Trophoblast cell (in vitro differentiated cells and primary cell): ENCODE results near the gene DIRAS1.
A peak's percentile ranks its signal among the peaks of the same experiment; 100 is the strongest.

Source experiments
- DNase-seq, 2 donors: peaks; one replicate each; pipeline ENCODE4 v3.0.0-alpha.2; 2016
- H2AFZ ChIP-seq: 2 replicates; pipeline ENCODE4 v1.6.1; 2013; ENCODE audit warnings: low read length, moderate library complexity, mild to moderate bottlenecking; ENCODE audit not compliant: insufficient read depth, poor library complexity
- H2AK5ac ChIP-seq: 2 replicates; pipeline ENCODE4 v1.6.1; 2013; ENCODE audit warnings: mild to moderate bottlenecking, low read length
- H2BK120ac ChIP-seq: 2 replicates; pipeline ENCODE4 v1.6.1; 2013; ENCODE audit warnings: low read length, mild to moderate bottlenecking, moderate library complexity; ENCODE audit not compliant: insufficient read depth, poor library complexity
- H2BK12ac ChIP-seq: 2 replicates; pipeline ENCODE4 v1.6.1; 2013; ENCODE audit warnings: mild to moderate bottlenecking, low read length, moderate library complexity
- H2BK5ac ChIP-seq: 2 replicates; pipeline ENCODE4 v1.6.1; 2013; ENCODE audit warnings: low read length, low read depth, moderate library complexity, mild to moderate bottlenecking; ENCODE audit not compliant: poor library complexity
- H3K14ac ChIP-seq: 2 replicates; pipeline ENCODE4 v1.6.1; 2013; ENCODE audit warnings: mild to moderate bottlenecking, low read length
- H3K18ac ChIP-seq: 2 replicates; pipeline ENCODE4 v1.6.1; 2013; ENCODE audit warnings: mild to moderate bottlenecking, low read length
- H3K23ac ChIP-seq: 2 replicates; pipeline ENCODE4 v1.6.1; 2013; ENCODE audit warnings: low read length
- H3K27ac ChIP-seq: 2 replicates; pipeline ENCODE4 v1.5.1; 2013; ENCODE audit warnings: low read depth, mild to moderate bottlenecking, inconsistent platforms, low read length, moderate library complexity
- H3K27me3 ChIP-seq: 2 replicates; pipeline ENCODE4 v1.6.1; 2013; ENCODE audit warnings: inconsistent platforms, mild to moderate bottlenecking, low read length, moderate library complexity; ENCODE audit not compliant: insufficient read depth
- H3K36me3 ChIP-seq, 2 experiments: 1 replicate in 1 of 2; 2 replicates in 1 of 2; pipeline ENCODE4 v1.6.1; 2013; ENCODE audit warnings: low read length in 2 of 2, mild to moderate bottlenecking in 2 of 2, moderate library complexity in 1 of 2; ENCODE audit not compliant: insufficient read depth in 2 of 2, control insufficient read depth in 1 of 2
- H3K4ac ChIP-seq: 2 replicates; pipeline ENCODE4 v1.6.1; 2013; ENCODE audit warnings: low read depth, mild to moderate bottlenecking, low read length, moderate library complexity
- H3K4me1 ChIP-seq, 2 experiments: 1 replicate in 1 of 2; 2 replicates in 1 of 2; pipeline ENCODE4 v1.6.1; 2013; ENCODE audit warnings: low read length in 2 of 2, mild to moderate bottlenecking in 2 of 2, moderate library complexity in 1 of 2; ENCODE audit not compliant: insufficient read depth in 2 of 2, control insufficient read depth in 1 of 2
- H3K4me2 ChIP-seq: 2 replicates; pipeline ENCODE4 v1.6.1; 2013; ENCODE audit warnings: inconsistent platforms, mild to moderate bottlenecking, low read length, moderate library complexity
- H3K4me3 ChIP-seq: 2 replicates; pipeline ENCODE4 v1.5.1; 2013; ENCODE audit warnings: mild to moderate bottlenecking, low read depth, low read length, inconsistent platforms
- H3K79me1 ChIP-seq: one replicate; pipeline ENCODE4 v1.6.1; 2013; ENCODE audit warnings: low read length
- H3K79me2 ChIP-seq: 2 replicates; pipeline ENCODE4 v1.6.1; 2013; ENCODE audit warnings: low read length, mild to moderate bottlenecking; ENCODE audit not compliant: control insufficient read depth, insufficient read depth, poor library complexity
- H3K9ac ChIP-seq: 2 replicates; pipeline ENCODE4 v1.6.1; 2013; ENCODE audit warnings: mild to moderate bottlenecking, low read length
- H3K9me3 ChIP-seq: 2 replicates; pipeline ENCODE4 v1.6.1; 2013; ENCODE audit warnings: low read depth, mild to moderate bottlenecking, control low read depth, inconsistent platforms, low read length; ENCODE audit not compliant: insufficient read depth
- H4K12ac ChIP-seq: 2 replicates; pipeline ENCODE4 v1.6.1; 2013; ENCODE audit warnings: low read depth, mild to moderate bottlenecking, low read length, moderate library complexity
- H4K8ac ChIP-seq: 2 replicates; pipeline ENCODE4 v1.6.1; 2013; ENCODE audit warnings: low read depth, mild to moderate bottlenecking, low read length, moderate library complexity
- H4K91ac ChIP-seq: one replicate; pipeline ENCODE4 v1.6.1; 2013; ENCODE audit warnings: low read depth, mild to moderate bottlenecking, low read length, moderate library complexity
- WGBS: extraction: QIAGEN DNeasy Blood & Tissue Kit; methylation state at CpG from one replicate; pipeline ENCODE4 v1.1.7; 2013; ENCODE audit warnings: missing lambda C conversion rate; ENCODE audit not compliant: insufficient read length, insufficient coverage; ENCODE audit errors: extremely low coverage; 5-methylcytosine and 5-hydroxymethylcytosine counted together

Gene DIRAS1

DNA sequence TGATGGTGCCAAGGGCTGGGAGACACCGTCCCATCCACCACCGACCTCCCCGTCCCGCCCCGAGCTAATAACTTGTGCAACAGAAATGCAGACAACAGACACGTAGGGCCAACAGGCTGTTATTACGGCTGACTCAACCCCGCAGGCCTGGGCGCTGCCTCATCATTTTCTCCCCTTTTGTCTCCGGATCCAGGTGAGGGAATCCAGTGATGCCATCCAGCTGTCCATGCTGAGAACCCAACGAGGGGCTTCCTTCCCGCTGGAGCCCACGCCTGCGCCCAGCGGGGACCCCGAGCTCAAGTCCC is 6.4 kb upstream of the DIRAS1 start:
- Histone ChIP-seq H3K79me1 (no peaks in the 10 kb centered on the region), H4K8ac (no peak overlapping the region), H3K9me3 (peaks cover 2% of the 10 kb centered on the region), H3K14ac (no peak overlapping the region), H3K9ac (no peak overlapping the region), H3K27ac (no peak overlapping the region), H4K12ac (no peak overlapping the region), H2BK12ac (no peak overlapping the region), H3K4me2 (no peak overlapping the region), H3K4ac (no peak overlapping the region), H3K23ac (no peak overlapping the region), H2BK120ac (no peak overlapping the region), H3K18ac (no peak overlapping the region), H2BK5ac (no peak overlapping the region), H4K91ac (no peak overlapping the region), H2AK5ac (no peak overlapping the region), H3K4me1 (peaks cover 4 to 9% of the 10 kb centered on the region in 2 experiments), H3K4me3 (no peak overlapping the region), H3K79me2 (no peaks in the 10 kb centered on the region), H3K27me3 (peaks cover 2% of the 10 kb centered on the region), H2AFZ (no peak overlapping the region), H3K36me3 (peaks cover 9 to 11% of the 10 kb centered on the region in 2 experiments)
- peak; percentile 81 to 91 for DNase-seq
- no CpG with 5 or more reads among the region's 16 CpGs for WGBS

- no peak overlapping the region for H4K12ac ChIP-seq
- no peak overlapping the region for H3K9ac ChIP-seq
- peak; percentile 52 to 75 for DNase-seq
- no peak overlapping the region for H2AK5ac ChIP-seq
- no peak overlapping the region for H3K23ac ChIP-seq
- no peak overlapping the region for H3K27ac ChIP-seq
- no peak overlapping the region for H3K4me3 ChIP-seq
- peaks cover 4 to 8% of the 10 kb centered on the region in 2 experiments for H3K36me3 ChIP-seq
- H3K18ac ChIP-seq: no peak overlapping the region
- H3K79me1 ChIP-seq: no peaks in the 10 kb centered on the region
- WGBS: no CpG with 5 or more reads among the region's 26 CpGs
- peaks cover 7% of the 10 kb centered on the region for H3K27me3 ChIP-seq
- peaks cover 4% of the 10 kb centered on the region for H3K9me3 ChIP-seq
- no peak overlapping the region for H2BK5ac ChIP-seq
- no peak overlapping the region for H3K4ac ChIP-seq
- H2BK120ac ChIP-seq: no peak overlapping the region
- H3K4me2 ChIP-seq: no peak overlapping the region
- H3K79me2 ChIP-seq: no peaks in the 10 kb centered on the region
- no peak overlapping the region for H3K14ac ChIP-seq
- no peak overlapping the region for H2AFZ ChIP-seq
- no peak overlapping the region for H4K91ac ChIP-seq
- no peak overlapping the region for H2BK12ac ChIP-seq
- H4K8ac ChIP-seq: no peak overlapping the region
- H3K4me1 ChIP-seq: peaks cover 4 to 9% of the 10 kb centered on the region in 2 experiments
Observed at GRCh38 chr19:2726904-2727639, 5.9 kb upstream of the DIRAS1 start.

GRCh38 chr19:2726160-2726855 is 5.1 kb upstream of the DIRAS1 start:
- Histone ChIP-seq H2BK12ac (no peak overlapping the region), H4K91ac (no peak overlapping the region), H2BK120ac (no peak overlapping the region), H4K12ac (no peak overlapping the region), H3K14ac (no peak overlapping the region), H3K27me3 (peaks cover 15% of the 10 kb centered on the region), H3K27ac (no peak overlapping the region), H3K9ac (no peak overlapping the region), H3K18ac (no peak overlapping the region), H3K4me2 (no peak overlapping the region), H3K4ac (no peak overlapping the region), H3K4me1 (peaks cover 4 to 9% of the 10 kb centered on the region in 2 experiments), H3K23ac (no peak overlapping the region), H3K79me2 (no peaks in the 10 kb centered on the region), H3K4me3 (no peak overlapping the region), H2AFZ (no peak overlapping the region), H2AK5ac (no peak overlapping the region), H3K36me3 (peaks cover 0 to 1% of the 10 kb centered on the region in 2 experiments), H2BK5ac (no peak overlapping the region), H4K8ac (no peak overlapping the region), H3K79me1 (no peaks in the 10 kb centered on the region), H3K9me3 (peaks cover 6% of the 10 kb centered on the region)
- no peak for DNase-seq
- WGBS: no CpG with 5 or more reads among the region's 15 CpGs

DNA sequence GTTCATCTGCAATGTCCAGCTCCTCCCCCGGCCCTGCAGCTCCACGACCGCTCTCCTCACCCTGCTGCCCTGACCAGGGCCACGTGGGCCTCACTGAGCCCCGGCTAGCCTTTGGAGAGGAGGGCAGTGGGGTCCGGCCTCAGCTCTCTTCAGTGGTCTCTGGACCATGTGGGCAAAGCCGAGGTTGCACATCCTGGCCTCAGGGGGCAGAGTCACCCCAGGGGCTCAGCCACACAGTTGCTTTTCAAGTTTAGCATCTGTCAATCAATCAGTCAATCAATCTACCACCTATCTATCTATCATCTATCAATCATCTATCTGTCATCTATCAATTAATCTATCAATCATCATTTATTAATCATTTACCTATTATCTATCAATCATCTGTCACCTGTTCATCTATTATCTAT is 3.0 kb upstream of the DIRAS1 start:
- H3K14ac ChIP-seq: no peak overlapping the region
- peaks cover 6% of the 10 kb centered on the region for H3K9me3 ChIP-seq
- no peak overlapping the region for H3K9ac ChIP-seq
- no peaks in the 10 kb centered on the region for H3K79me2 ChIP-seq
- H3K18ac ChIP-seq: no peak overlapping the region
- no peak overlapping the region for H4K91ac ChIP-seq
- H3K4me3 ChIP-seq: no peak overlapping the region
- H3K79me1 ChIP-seq: no peaks in the 10 kb centered on the region
- H3K23ac ChIP-seq: no peak overlapping the region
- H3K27ac ChIP-seq: no peak overlapping the region
- no peak overlapping the region for H2AK5ac ChIP-seq
- no peak for DNase-seq
- peaks cover 4 to 11% of the 10 kb centered on the region in 2 experiments for H3K4me1 ChIP-seq
- no peaks in the 10 kb centered on the region for H3K36me3 ChIP-seq
- H2BK12ac ChIP-seq: no peak overlapping the region
- WGBS: no CpG with 5 or more reads among the region's 7 CpGs
- no peak overlapping the region for H3K4ac ChIP-seq
- H3K4me2 ChIP-seq: no peak overlapping the region
- H4K12ac ChIP-seq: no peak overlapping the region
- no peak overlapping the region for H2BK120ac ChIP-seq
- no peak overlapping the region for H2BK5ac ChIP-seq
- no peak overlapping the region for H2AFZ ChIP-seq
- no peak overlapping the region for H4K8ac ChIP-seq
- peaks cover 32% of the 10 kb centered on the region for H3K27me3 ChIP-seq
